T-cell (primary cell): ENCODE results near the gene NMNAT3. TPM values are rescaled to one million over a fixed set of nuclear protein-coding genes. Genes with fewer than 3 reads are reported as not detected.

Source experiments
- ATAC-seq, 4 experiments: fragments of 200-7000 bp in 3 of 4; fragments of 150-1000 bp in 1 of 4; cut with Tn5 transposase; replicated peaks in 1 of 4; 1 replicate in 3 of 4; 2 replicates in 1 of 4; pipeline ENCODE4 v1.10.0; 2021; ENCODE audit warnings: moderate library complexity in 3 of 4, mild to moderate bottlenecking in 2 of 4, moderate number of reproducible peaks in 1 of 4
- CTCF ChIA-PET, 2 donors: fragments of 300-600 bp; sonication (Branson Sonifier 250); formaldehyde crosslinking; loops; one replicate each; lab custom pipeline; 2022; ENCODE audit warnings: antibody characterized with exemption in 2 of 2; lab: Charles Lee
- POLR2A ChIA-PET, 2 donors: fragments of 300-600 bp; sonication (Branson Sonifier 250); formaldehyde crosslinking; loops; one replicate each; lab custom pipeline; 2022; ENCODE audit warnings: antibody characterized with exemption in 2 of 2; lab: Charles Lee
- DNase-seq, 35 experiments: peaks; one replicate each; pipeline versions ENCODE4 v3.0.0 to v3.0.0-alpha.2; 2013 to 2023
- H3K27ac ChIP-seq: one replicate; pipeline ENCODE4 v1.5.1; 2013; ENCODE audit warnings: low read length
- H3K27me3 ChIP-seq, 2 experiments: replicated peaks in 1 of 2; 1 replicate in 1 of 2; 2 replicates in 1 of 2; pipeline versions ENCODE4 v1.6.1 to v1.7.0; 2013; ENCODE audit warnings: low read length in 1 of 2, mixed read lengths in 1 of 2; ENCODE audit not compliant: control insufficient read depth in 2 of 2, insufficient read depth in 2 of 2; ENCODE audit errors: extremely low read depth in 1 of 2
- H3K36me3 ChIP-seq, 2 donors: 1 replicate in 1 of 2; 2 replicates in 1 of 2; pipeline versions ENCODE4 v1.6.1 to v1.7.0; 2013; ENCODE audit warnings: low read length in 1 of 2; ENCODE audit not compliant: control insufficient read depth in 2 of 2, insufficient read depth in 1 of 2; ENCODE audit errors: extremely low read depth in 1 of 2
- H3K4me1 ChIP-seq, 2 experiments: 1 replicate in 1 of 2; 2 replicates in 1 of 2; pipeline versions ENCODE4 v1.6.1 to v1.7.0; 2013; ENCODE audit warnings: low read length in 2 of 2, mixed read lengths in 1 of 2; ENCODE audit not compliant: insufficient read depth in 2 of 2, control insufficient read depth in 1 of 2; ENCODE audit errors: extremely low read depth in 1 of 2
- H3K4me3 ChIP-seq, 2 donors: 1 replicate in 1 of 2; 2 replicates in 1 of 2; pipeline versions ENCODE4 v1.5.1 to v1.7.0; 2013; ENCODE audit warnings: mild to moderate bottlenecking in 2 of 2, low read length in 1 of 2, moderate library complexity in 1 of 2; ENCODE audit not compliant: control insufficient read depth in 1 of 2; ENCODE audit errors: extremely low read depth in 1 of 2
- H3K9me3 ChIP-seq: 2 replicates; pipeline ENCODE4 v1.7.0; 2013
- H3K27ac Mint-ChIP-seq, 2 donors: one replicate each; pipeline ENCODE4 v1.8.0; 2020 to 2021; ENCODE audit warnings: mild to moderate bottlenecking in 2 of 2, mixed read lengths in 2 of 2
- H3K27me3 Mint-ChIP-seq, 2 donors: one replicate each; pipeline ENCODE4 v1.8.0; 2021 to 2022; ENCODE audit warnings: mixed read lengths in 2 of 2
- H3K36me3 Mint-ChIP-seq: one replicate; pipeline ENCODE4 v1.8.0; 2021; ENCODE audit warnings: mixed read lengths
- H3K4me1 Mint-ChIP-seq, 3 donors: one replicate each; pipeline ENCODE4 v1.8.0; 2020 to 2022; ENCODE audit warnings: mixed read lengths in 3 of 3, mild to moderate bottlenecking in 1 of 3
- H3K4me3 Mint-ChIP-seq, 3 donors: one replicate each; pipeline ENCODE4 v1.8.0; 2020 to 2022; ENCODE audit warnings: mild to moderate bottlenecking in 3 of 3, mixed read lengths in 3 of 3, moderate library complexity in 3 of 3
- H3K9me3 Mint-ChIP-seq, 3 donors: one replicate each; pipeline ENCODE4 v1.8.0; 2020 to 2022; ENCODE audit warnings: mixed read lengths in 3 of 3
- WGBS: methylation state at CpG from one replicate; pipeline ENCODE4 v1.1.5; 2013; ENCODE audit warnings: missing lambda C conversion rate; ENCODE audit not compliant: insufficient coverage; 5-methylcytosine and 5-hydroxymethylcytosine counted together
- total RNA-seq, 35 experiments: library from RNA in 6 of 35; stranded (reverse) in 6 of 35; fragments of 120-200 nt in 1 of 35; gene quantifications; one replicate each; pipeline versions ENCODE4 v1.2.1 to v1.2.4 and lab custom pipeline; 2013 to 2026

Gene NMNAT3
- total RNA-seq, 5 donors from 2014 or later (not counting 1 experiment from before 2014, with no cell fraction given) = 2.4 to 5.3 (median 4.8) TPM

- DNase-seq = no peak
- Histone ChIP-seq H3K4me3 (no peak overlapping the region), H3K27me3 (no peaks in the 10 kb centered on the region), H3K36me3 (peaks cover 0 to 2% of the 10 kb centered on the region in 2 donors), H3K27ac (no peak overlapping the region), H3K4me1 (no peaks in the 10 kb centered on the region), H3K9me3 (no peaks in the 10 kb centered on the region)
- Mint-ChIP-seq H3K4me3 (no peak overlapping the region), H3K27ac (no peak overlapping the region), H3K4me1 (peaks cover 0 to 6% (median 5%) of the 10 kb centered on the region in 3 donors), H3K27me3 (no peaks in the 10 kb centered on the region), H3K9me3 (no peaks in the 10 kb centered on the region), H3K36me3 (peaks cover 6% of the 10 kb centered on the region)
- POLR2A ChIA-PET = no interaction called here
- CTCF ChIA-PET = no interaction called here
- ATAC-seq = no peak
- WGBS = 80% methylated on average over 1 of the region's 2 CpGs
These were observed 39.3 kb downstream of the NMNAT3 start for GRCh38 chr3:139638518-139638917.

- ATAC-seq (no peak), DNase-seq (no peak)
- peaks cover 11% of the 10 kb centered on the region for H3K36me3 Mint-ChIP-seq
- no CpG with 5 or more reads among the region's 2 CpGs for WGBS
- POLR2A ChIA-PET = no interaction called here
- no peaks in the 10 kb centered on the region for H3K9me3 Mint-ChIP-seq
- no peak overlapping the region for H3K27ac Mint-ChIP-seq
- H3K4me1 Mint-ChIP-seq = no peaks in the 10 kb centered on the region
- Histone ChIP-seq H3K36me3 (peaks cover 0 to 2% of the 10 kb centered on the region in 2 donors), H3K4me3 (no peak overlapping the region), H3K4me1 (no peaks in the 10 kb centered on the region), H3K27me3 (no peaks in the 10 kb centered on the region), H3K9me3 (no peaks in the 10 kb centered on the region), H3K27ac (no peak overlapping the region)
- H3K27me3 Mint-ChIP-seq = no peaks in the 10 kb centered on the region
- H3K4me3 Mint-ChIP-seq = no peak overlapping the region
- CTCF ChIA-PET = no interaction called here
These were observed 41.3 kb downstream of the NMNAT3 start for GRCh38 chr3:139636511-139636910.

- Mint-ChIP-seq H3K27me3 (no peaks in the 10 kb centered on the region), H3K36me3 (peaks cover 11% of the 10 kb centered on the region), H3K9me3 (no peaks in the 10 kb centered on the region), H3K4me3 (no peak overlapping the region), H3K27ac (no peak overlapping the region), H3K4me1 (no peaks in the 10 kb centered on the region)
- CTCF ChIA-PET = no interaction called here
- 98% methylated on average over 15 of the region's 20 CpGs for WGBS
- POLR2A ChIA-PET = no interaction called here
- Histone ChIP-seq H3K9me3 (no peaks in the 10 kb centered on the region), H3K36me3 (peaks cover 0 to 2% of the 10 kb centered on the region in 2 donors), H3K27me3 (no peaks in the 10 kb centered on the region), H3K4me1 (no peaks in the 10 kb centered on the region), H3K27ac (no peak overlapping the region), H3K4me3 (no peak overlapping the region)
- DNase-seq (no peak), ATAC-seq (no peak)
These were observed 43.6 kb downstream of the NMNAT3 start for GRCh38 chr3:139634111-139634635.

GRCh38 chr3:139633511-139633910, 44.3 kb downstream of the NMNAT3 start:
- CTCF ChIA-PET = interaction anchor here in 1 of 2 donors (0.6 kb wide), 1 partner anchor 46 kb away, joined by 3 read pairs; no protein-coding TSS in a partner anchor
- no peak overlapping the region for H3K4me3 ChIP-seq
- H3K36me3 ChIP-seq = peaks cover 0 to 2% of the 10 kb centered on the region in 2 donors
- DNase-seq (no peak), ATAC-seq (no peak)
- WGBS = 94% methylated on average over 6 of the region's 6 CpGs
- Mint-ChIP-seq H3K4me1 (no peaks in the 10 kb centered on the region), H3K27ac (no peak overlapping the region), H3K4me3 (no peak overlapping the region), H3K9me3 (no peaks in the 10 kb centered on the region), H3K36me3 (peaks cover 11% of the 10 kb centered on the region), H3K27me3 (no peaks in the 10 kb centered on the region)
- no peaks in the 10 kb centered on the region for H3K9me3 ChIP-seq
- H3K27me3 ChIP-seq = no peaks in the 10 kb centered on the region
- no peaks in the 10 kb centered on the region for H3K4me1 ChIP-seq
- POLR2A ChIA-PET = no interaction called here
- no peak overlapping the region for H3K27ac ChIP-seq

GRCh38 chr3:139630542-139630941, 47.2 kb downstream of the NMNAT3 start:
- Histone ChIP-seq H3K27ac (no peak overlapping the region), H3K9me3 (no peaks in the 10 kb centered on the region), H3K36me3 (no peaks in the 10 kb centered on the region), H3K4me1 (no peaks in the 10 kb centered on the region), H3K27me3 (no peaks in the 10 kb centered on the region), H3K4me3 (no peak overlapping the region)
- Mint-ChIP-seq H3K27me3 (no peaks in the 10 kb centered on the region), H3K36me3 (peaks cover 11% of the 10 kb centered on the region), H3K27ac (no peak overlapping the region), H3K4me1 (no peaks in the 10 kb centered on the region), H3K9me3 (no peaks in the 10 kb centered on the region), H3K4me3 (no peak overlapping the region)
- DNase-seq (no peak), ATAC-seq (no peak)
- 20% methylated on average over 1 of the region's 4 CpGs for WGBS
- ChIA-PET CTCF (no interaction called here), POLR2A (interaction anchor here in 1 of 2 donors (0.5 kb wide), 1 partner anchor 847 kb away, joined by 4 read pairs; no protein-coding TSS in a partner anchor)

- Histone ChIP-seq H3K36me3 (no peaks in the 10 kb centered on the region), H3K9me3 (no peaks in the 10 kb centered on the region), H3K27me3 (no peaks in the 10 kb centered on the region), H3K4me1 (no peaks in the 10 kb centered on the region), H3K4me3 (no peak overlapping the region), H3K27ac (no peak overlapping the region)
- CTCF ChIA-PET = no interaction called here
- ATAC-seq = no peak
- 0% methylated on average over 1 of the region's 3 CpGs for WGBS
- Mint-ChIP-seq H3K27me3 (no peaks in the 10 kb centered on the region), H3K9me3 (no peaks in the 10 kb centered on the region), H3K36me3 (peaks cover 7% of the 10 kb centered on the region), H3K27ac (no peak overlapping the region), H3K4me1 (no peaks in the 10 kb centered on the region), H3K4me3 (no peak overlapping the region)
- peak in 1 of 35 experiments; percentile 6 for DNase-seq
- POLR2A ChIA-PET = no interaction called here
These were observed 48.7 kb downstream of the NMNAT3 start for GRCh38 chr3:139629033-139629432.

GRCh38 chr3:139627759-139628158, 50.0 kb downstream of the NMNAT3 start:
- H3K27me3 Mint-ChIP-seq = no peaks in the 10 kb centered on the region
- H3K27me3 ChIP-seq = no peaks in the 10 kb centered on the region
- CTCF ChIA-PET = no interaction called here
- peaks cover 2% of the 10 kb centered on the region for H3K36me3 Mint-ChIP-seq
- WGBS = 81% methylated on average over 2 of the region's 5 CpGs
- DNase-seq = no peak
- no peak overlapping the region for H3K27ac Mint-ChIP-seq
- H3K4me1 ChIP-seq = no peaks in the 10 kb centered on the region
- H3K4me1 Mint-ChIP-seq = no peaks in the 10 kb centered on the region
- H3K4me3 Mint-ChIP-seq = no peak overlapping the region
- H3K4me3 ChIP-seq = no peak overlapping the region
- no peaks in the 10 kb centered on the region for H3K36me3 ChIP-seq
- H3K9me3 Mint-ChIP-seq = no peaks in the 10 kb centered on the region
- H3K9me3 ChIP-seq = no peaks in the 10 kb centered on the region
- no peak for ATAC-seq
- H3K27ac ChIP-seq = no peak overlapping the region
- POLR2A ChIA-PET = no interaction called here
